Measurements from ENCODE around the gene LRRN4. TPM values are rescaled to one million over a fixed set of nuclear protein-coding genes. Genes with fewer than 3 reads are reported as not detected.
A peak's percentile ranks its signal among the peaks of the same experiment; 100 is the strongest.

LRRN4 gene
- total and polyA plus RNA-seq, 5 experiments from 2014 or later, result not detected

- Mint-ChIP-seq H3K9me3 (no peaks in the 10 kb centered on the region), H3K4me3 (no peak overlapping the region), H3K36me3 (peaks cover 3 to 84% (median 11%) of the 10 kb centered on the region in 3 donors), H3K27me3 (no peaks in the 10 kb centered on the region), H3K4me1 (peaks cover 22 to 53% (median 39%) of the 10 kb centered on the region in 4 donors), H3K27ac (peak overlapping the region in 3 of 10 donors; percentile 52 to 57 (median 52))
- POLR2A ChIA-PET, result no interaction called here
- ATAC-seq, result no peak
- no peak for DNase-seq
Measured at GRCh38 chr20:6017467-6017866, 36.4 kb downstream of the LRRN4 start.

GRCh38 chr20:6014957-6015356 lies 38.9 kb downstream of the LRRN4 start:
- Mint-ChIP-seq H3K36me3 (peaks cover 9 to 90% (median 17%) of the 10 kb centered on the region in 3 donors), H3K27me3 (no peaks in the 10 kb centered on the region), H3K4me3 (no peak overlapping the region), H3K9me3 (no peaks in the 10 kb centered on the region), H3K4me1 (peaks cover 26 to 61% (median 41%) of the 10 kb centered on the region in 4 donors), H3K27ac (peak overlapping the region in 2 of 10 donors; percentile 27 to 43)
- no peak for ATAC-seq
- POLR2A ChIA-PET, result no interaction called here
- no peak for DNase-seq

GRCh38 chr20:6014017-6014416 lies 39.8 kb downstream of the LRRN4 start:
- peaks cover 9 to 88% (median 19%) of the 10 kb centered on the region in 3 donors for H3K36me3 Mint-ChIP-seq
- no peaks in the 10 kb centered on the region for H3K27me3 Mint-ChIP-seq
- H3K9me3 Mint-ChIP-seq, result no peaks in the 10 kb centered on the region
- H3K4me3 Mint-ChIP-seq, result no peak overlapping the region
- peaks cover 23 to 63% (median 43%) of the 10 kb centered on the region in 4 donors for H3K4me1 Mint-ChIP-seq
- ATAC-seq, result no peak
- no peak for DNase-seq
- peak overlapping the region in 6 of 10 donors; percentile 8 to 78 (median 68) for H3K27ac Mint-ChIP-seq
- POLR2A ChIA-PET, result no interaction called here

GRCh38 chr20:6012179-6012578 lies 41.7 kb downstream of the LRRN4 start:
- ATAC-seq, result no peak
- Mint-ChIP-seq H3K27ac (peak overlapping the region in 7 of 10 donors; percentile 15 to 87 (median 76)), H3K27me3 (no peaks in the 10 kb centered on the region), H3K36me3 (peaks cover 9 to 71% (median 14%) of the 10 kb centered on the region in 3 donors), H3K4me3 (peak overlapping the region in 1 of 10 donors; percentile 54), H3K4me1 (peaks cover 27 to 64% (median 55%) of the 10 kb centered on the region in 4 donors), H3K9me3 (no peaks in the 10 kb centered on the region)
- POLR2A ChIA-PET, result interaction anchor here (0.7 to 1.0 kb wide), 2 partner anchors 14 to 438 kb away, joined by 3 to 11 read pairs; no protein-coding TSS in a partner anchor
- no peak for DNase-seq

- Mint-ChIP-seq H3K27ac (peak overlapping the region in 4 of 10 donors; percentile 29 to 57 (median 36)), H3K4me3 (peak overlapping the region in 9 of 10 donors; percentile 11 to 97 (median 43)), H3K4me1 (peaks cover 15 to 54% (median 50%) of the 10 kb centered on the region in 4 donors), H3K36me3 (peaks cover 9 to 36% (median 11%) of the 10 kb centered on the region in 3 donors), H3K27me3 (no peaks in the 10 kb centered on the region), H3K9me3 (no peaks in the 10 kb centered on the region)
- ATAC-seq (no peak), DNase-seq (no peak)
- POLR2A ChIA-PET, result no interaction called here
Measured at GRCh38 chr20:6008254-6008653, 45.6 kb downstream of the LRRN4 start.

- Mint-ChIP-seq H3K27ac (peak overlapping the region in 9 of 10 donors; percentile 23 to 95 (median 68)), H3K9me3 (no peaks in the 10 kb centered on the region), H3K27me3 (no peaks in the 10 kb centered on the region), H3K4me3 (peak overlapping the region; percentile 89 to 99 (median 97)), H3K4me1 (peaks cover 11 to 52% (median 46%) of the 10 kb centered on the region in 4 donors), H3K36me3 (peaks cover 8 to 31% (median 8%) of the 10 kb centered on the region in 3 donors)
- POLR2A ChIA-PET, result no interaction called here
- ATAC-seq, result no peak
- no peak for DNase-seq
Measured at GRCh38 chr20:6007529-6008103, 46.2 kb downstream of the LRRN4 start.

GRCh38 chr20:6007094-6007528 lies 46.7 kb downstream of the LRRN4 start:
- DNase-seq, result no peak
- no peaks in the 10 kb centered on the region for H3K9me3 Mint-ChIP-seq
- H3K4me3 Mint-ChIP-seq, result peak overlapping the region; percentile 89 to 99 (median 97)
- no peak for ATAC-seq
- H3K27me3 Mint-ChIP-seq, result no peaks in the 10 kb centered on the region
- peak overlapping the region; percentile 32 to 96 (median 87) for H3K27ac Mint-ChIP-seq
- peaks cover 3 to 26% (median 7%) of the 10 kb centered on the region in 3 donors for H3K36me3 Mint-ChIP-seq
- POLR2A ChIA-PET, result no interaction called here
- H3K4me1 Mint-ChIP-seq, result peaks cover 8 to 47% (median 41%) of the 10 kb centered on the region in 4 donors

GRCh38 chr20:6006603-6006949 lies 47.3 kb downstream of the LRRN4 start:
- no peak for ATAC-seq
- H3K4me1 Mint-ChIP-seq, result peaks cover 8 to 44% (median 37%) of the 10 kb centered on the region in 4 donors
- DNase-seq, result no peak
- peak overlapping the region; percentile 76 to 96 (median 94) for H3K27ac Mint-ChIP-seq
- peaks cover 0 to 21% (median 3%) of the 10 kb centered on the region in 3 donors for H3K36me3 Mint-ChIP-seq
- H3K27me3 Mint-ChIP-seq, result no peaks in the 10 kb centered on the region
- H3K4me3 Mint-ChIP-seq, result peak overlapping the region; percentile 89 to 99 (median 97)
- POLR2A ChIA-PET, result no interaction called here
- H3K9me3 Mint-ChIP-seq, result no peaks in the 10 kb centered on the region

- peak overlapping the region in 5 of 10 donors; percentile 21 to 52 (median 31) for H3K4me3 Mint-ChIP-seq
- H3K27ac Mint-ChIP-seq, result peak overlapping the region in 7 of 10 donors; percentile 11 to 79 (median 63)
- peaks cover 7 to 43% (median 35%) of the 10 kb centered on the region in 4 donors for H3K4me1 Mint-ChIP-seq
- ATAC-seq, result no peak
- POLR2A ChIA-PET, result interaction anchor here (1.2 kb wide), 1 partner anchor 30 kb away, joined by 6 read pairs; no protein-coding TSS in a partner anchor
- no peaks in the 10 kb centered on the region for H3K9me3 Mint-ChIP-seq
- H3K27me3 Mint-ChIP-seq, result no peaks in the 10 kb centered on the region
- H3K36me3 Mint-ChIP-seq, result no peaks in the 10 kb centered on the region
- DNase-seq, result peak in 1 of 10 donors; percentile 6
Measured at GRCh38 chr20:6000871-6001270, 53.0 kb downstream of the LRRN4 start.

GRCh38 chr20:5999783-6000182 lies 54.1 kb downstream of the LRRN4 start:
- no peak for DNase-seq
- Mint-ChIP-seq H3K27ac (no peak overlapping the region), H3K27me3 (no peaks in the 10 kb centered on the region), H3K4me3 (no peak overlapping the region), H3K4me1 (peaks cover 9 to 41% (median 37%) of the 10 kb centered on the region in 4 donors), H3K9me3 (no peaks in the 10 kb centered on the region), H3K36me3 (peaks cover 0 to 6% (median 0%) of the 10 kb centered on the region in 3 donors)
- POLR2A ChIA-PET, result no interaction called here
- ATAC-seq, result no peak

GRCh38 chr20:5996765-5997164 lies 57.1 kb downstream of the LRRN4 start:
- Mint-ChIP-seq H3K27ac (peak overlapping the region; percentile 27 to 92 (median 78)), H3K27me3 (no peaks in the 10 kb centered on the region), H3K36me3 (peaks cover 0 to 10% (median 0%) of the 10 kb centered on the region in 3 donors), H3K4me1 (peaks cover 9 to 37% (median 31%) of the 10 kb centered on the region in 4 donors), H3K9me3 (no peaks in the 10 kb centered on the region), H3K4me3 (peak overlapping the region in 8 of 10 donors; percentile 4 to 71 (median 46))
- POLR2A ChIA-PET, result interaction anchor here (0.7 to 0.9 kb wide), 3 partner anchors 61 to 448 kb away, joined by 3 to 7 read pairs (median 5); no protein-coding TSS in a partner anchor
- ATAC-seq (peak; percentile 81 to 96), DNase-seq (peak in 9 of 10 donors; percentile 1 to 65 (median 25))

GRCh38 chr20:5991623-5992441 lies 62.0 kb downstream of the LRRN4 start:
- peaks cover 6 to 15% (median 11%) of the 10 kb centered on the region in 4 donors for H3K4me1 Mint-ChIP-seq
- no peaks in the 10 kb centered on the region for H3K9me3 Mint-ChIP-seq
- H3K4me3 Mint-ChIP-seq, result no peak overlapping the region
- H3K27me3 Mint-ChIP-seq, result no peaks in the 10 kb centered on the region
- no peak for DNase-seq
- POLR2A ChIA-PET, result no interaction called here
- ATAC-seq, result no peak
- peaks cover 0 to 36% (median 11%) of the 10 kb centered on the region in 3 donors for H3K36me3 Mint-ChIP-seq
- H3K27ac Mint-ChIP-seq, result peak overlapping the region in 5 of 10 donors; percentile 6 to 57 (median 13)
